SK-N-MC (cell line): ENCODE measurements around the gene HOXB4.

ENCODE experiments used
- FOXP2 ChIP-seq: optimal IDR thresholded peaks from 2 replicates; pipeline ENCODE3; 2011; ENCODE audit warnings: mild to moderate bottlenecking, moderate library complexity; ENCODE audit not compliant: insufficient read depth; ENCODE audit errors: extremely low read length, control extremely low read depth
- POLR2AphosphoS5 ChIP-seq: IDR thresholded peaks from 2 replicates; pipeline ENCODE4 v1.6.1; 2012; ENCODE audit warnings: mild to moderate bottlenecking, low read depth, low read length, borderline replicate concordance

DNA sequence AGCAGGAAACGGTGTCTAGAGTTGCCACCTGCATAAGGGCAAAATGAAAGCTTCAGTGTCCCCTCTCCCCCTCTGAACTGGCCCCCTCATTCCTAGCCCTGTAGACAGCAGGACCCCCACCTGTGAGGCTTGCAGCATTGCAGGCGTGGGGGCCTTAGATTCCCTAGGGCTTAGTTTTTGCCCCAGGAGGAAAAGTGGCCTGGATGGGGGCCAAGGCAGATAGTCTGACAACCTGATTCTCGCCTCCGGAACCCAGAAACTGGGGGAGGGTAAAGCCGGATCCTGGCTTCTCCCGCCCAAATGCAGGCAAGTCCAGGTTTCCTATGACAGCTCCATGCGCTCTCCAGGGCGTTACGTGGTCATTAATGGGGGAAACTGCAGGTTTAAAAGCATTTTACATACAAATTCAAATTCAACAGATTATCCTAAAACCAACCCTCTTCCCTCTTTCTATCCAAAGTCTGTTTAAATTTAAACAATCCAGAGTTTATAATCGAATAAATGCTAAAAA lies 27.3 kb upstream of the HOXB4 start:
- TF ChIP-seq FOXP2 (no peak), POLR2AphosphoS5 (no peak)
